Endothelial cell (in vitro differentiated cells): ENCODE data around the gene C16orf87. TPM values are rescaled to one million over a fixed set of nuclear protein-coding genes. Genes with fewer than 3 reads are reported as not detected.

ENCODE experiments used
- DNase-seq: peaks from one replicate; pipeline ENCODE4 v3.0.0; 2021; ENCODE audit warnings: low spot score
- H3K27ac Mint-ChIP-seq: one replicate; pipeline ENCODE4 v1.8.0; 2021; ENCODE audit warnings: mixed read lengths, inconsistent platforms; ENCODE audit not compliant: unreplicated experiment
- H3K27me3 Mint-ChIP-seq: one replicate; pipeline ENCODE4 v1.8.0; 2021; ENCODE audit warnings: mild to moderate bottlenecking, moderate library complexity, mixed read lengths, inconsistent platforms; ENCODE audit not compliant: unreplicated experiment
- H3K36me3 Mint-ChIP-seq: one replicate; pipeline ENCODE4 v1.8.0; 2021; ENCODE audit warnings: mild to moderate bottlenecking, low read depth, mixed read lengths, inconsistent platforms; ENCODE audit not compliant: unreplicated experiment
- H3K4me1 Mint-ChIP-seq: one replicate; pipeline ENCODE4 v1.8.0; 2021; ENCODE audit warnings: mild to moderate bottlenecking, mixed read lengths, inconsistent platforms; ENCODE audit not compliant: unreplicated experiment
- H3K4me3 Mint-ChIP-seq: one replicate; pipeline ENCODE4 v1.8.0; 2021; ENCODE audit warnings: mild to moderate bottlenecking, mixed read lengths, inconsistent platforms; ENCODE audit not compliant: unreplicated experiment
- H3K9me3 Mint-ChIP-seq: one replicate; pipeline ENCODE4 v1.8.0; 2021; ENCODE audit warnings: mixed read lengths, inconsistent platforms; ENCODE audit not compliant: unreplicated experiment
- CTCF ChIP-seq: fragments of 200-600 bp; sonication (generic); IDR thresholded peaks from one replicate; pipeline ENCODE4 v1.5.0; 2021; ENCODE audit warnings: antibody characterized with exemption; ENCODE audit not compliant: unreplicated experiment
- total RNA-seq: library from RNA; stranded (reverse); fragmentation: NEBNext Ultra II Directional; extraction: Animal tissue kit (Norgen Biotek cat#: 25700); gene quantifications from one replicate; pipeline ENCODE4 v1.2.1, GENCODE V29; 2021; ENCODE audit not compliant: unreplicated experiment

C16orf87 gene
- total RNA-seq, 1 donor from 2014 or later = 15.3 TPM

DNA sequence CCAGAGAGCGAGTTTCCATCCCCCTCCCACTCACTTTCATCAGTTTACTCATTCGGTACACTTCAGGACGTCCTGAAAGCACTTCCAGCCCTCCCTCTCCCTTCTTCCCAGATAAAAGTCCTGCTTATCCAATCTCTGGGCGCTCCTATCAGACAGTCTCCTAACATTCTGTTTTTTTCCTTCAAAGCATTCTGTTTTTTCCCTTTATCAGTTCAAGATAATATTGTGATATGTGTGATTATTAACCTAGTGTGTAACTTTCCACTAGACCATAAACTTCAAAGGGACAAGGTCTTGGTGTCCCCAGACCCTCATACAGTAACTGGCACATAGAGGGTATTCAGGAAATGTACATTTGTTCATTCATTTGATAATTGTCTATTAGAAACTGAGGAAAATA lies 24.4 kb upstream of the C16orf87 start:
- Mint-ChIP-seq H3K27me3 (peaks cover 1% of the 10 kb centered on the region), H3K4me3 (no peak overlapping the region), H3K9me3 (no peaks in the 10 kb centered on the region), H3K36me3 (no peaks in the 10 kb centered on the region), H3K27ac (no peak overlapping the region), H3K4me1 (no peaks in the 10 kb centered on the region)
- TF ChIP-seq CTCF = no peak
- DNase-seq = no peak

DNA sequence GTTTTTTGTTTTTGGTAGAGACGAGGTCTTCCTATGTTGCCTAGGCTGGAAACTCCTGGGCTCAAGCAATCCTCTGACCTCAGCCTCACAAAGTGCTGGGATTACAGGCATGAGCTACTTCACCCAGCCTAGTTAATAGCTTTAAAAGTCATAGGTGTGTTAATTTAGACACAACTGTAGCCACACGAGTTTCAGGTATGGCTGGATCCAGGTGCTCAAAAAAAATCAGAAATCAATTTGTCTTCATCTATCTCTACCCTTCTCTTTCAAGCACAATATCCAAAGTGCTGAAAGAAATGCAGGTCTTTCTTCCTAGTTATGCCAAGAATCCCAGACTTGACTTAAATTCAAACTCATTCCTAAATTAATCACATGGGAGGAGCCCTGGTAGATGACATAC lies 23.9 kb upstream of the C16orf87 start:
- TF ChIP-seq CTCF = no peak
- H3K27me3 Mint-ChIP-seq = peaks cover 1% of the 10 kb centered on the region
- no peak for DNase-seq
- no peaks in the 10 kb centered on the region for H3K4me1 Mint-ChIP-seq
- no peaks in the 10 kb centered on the region for H3K36me3 Mint-ChIP-seq
- H3K27ac Mint-ChIP-seq = no peak overlapping the region
- H3K4me3 Mint-ChIP-seq = no peak overlapping the region
- H3K9me3 Mint-ChIP-seq = no peaks in the 10 kb centered on the region

DNA sequence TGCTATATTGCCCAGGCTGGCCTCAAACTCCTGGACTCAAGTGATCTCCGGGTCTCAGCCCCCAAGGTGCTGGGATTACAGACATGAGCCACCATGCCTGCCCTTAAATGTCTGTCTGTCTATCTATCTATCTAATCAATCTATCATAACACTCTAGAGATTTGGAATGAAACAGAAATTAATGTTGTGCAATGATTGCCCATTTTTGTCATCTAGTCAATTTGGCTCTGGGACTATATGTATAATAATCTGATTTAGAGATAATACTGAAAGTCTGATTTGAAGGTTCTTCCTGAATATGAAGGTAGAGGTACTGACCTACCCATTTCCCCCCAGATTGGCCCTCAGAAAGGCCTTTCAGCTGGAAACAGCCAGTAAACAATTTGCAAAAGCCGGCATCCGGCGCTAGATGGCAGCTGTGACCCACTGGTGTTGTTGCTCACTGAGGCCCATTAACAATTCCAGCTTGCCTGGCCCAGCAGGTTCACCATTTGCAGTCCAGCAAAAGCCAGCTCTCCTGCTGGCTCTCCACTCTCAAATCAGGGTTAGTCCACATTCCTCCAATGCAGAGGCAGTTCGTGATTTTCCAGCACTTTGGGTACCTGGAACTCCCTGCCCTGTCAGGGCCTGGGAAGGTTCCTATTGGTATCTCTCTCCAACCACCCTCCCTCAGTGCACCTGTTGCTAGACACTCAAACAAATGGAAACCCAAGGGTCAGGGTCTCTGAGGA lies 22.9 kb upstream of the C16orf87 start:
- peaks cover 1% of the 10 kb centered on the region for H3K27me3 Mint-ChIP-seq
- H3K27ac Mint-ChIP-seq = no peak overlapping the region
- H3K9me3 Mint-ChIP-seq = no peaks in the 10 kb centered on the region
- H3K36me3 Mint-ChIP-seq = no peaks in the 10 kb centered on the region
- H3K4me1 Mint-ChIP-seq = no peaks in the 10 kb centered on the region
- peak; percentile 20 for TF ChIP-seq CTCF
- DNase-seq = peak; percentile 78
- no peak overlapping the region for H3K4me3 Mint-ChIP-seq

DNA sequence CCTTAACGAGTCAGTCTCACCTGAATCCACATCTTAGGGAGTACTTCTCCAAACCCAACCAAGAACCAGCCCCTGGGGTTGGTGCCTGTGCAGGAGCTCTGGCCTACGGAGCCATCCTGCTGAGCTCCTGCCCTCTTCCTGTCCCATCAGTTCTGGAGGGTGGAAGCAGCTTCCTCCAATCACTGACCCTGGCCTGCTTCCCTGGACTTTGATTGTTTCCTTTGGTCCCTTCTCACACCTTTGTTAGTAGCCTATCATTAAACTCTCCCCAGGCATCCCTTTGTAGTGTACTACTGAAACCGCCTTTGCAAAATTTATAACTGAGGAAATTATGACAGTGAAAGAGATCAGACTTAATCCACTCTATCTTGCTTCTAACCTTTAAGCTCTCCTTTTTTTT lies 21.1 kb upstream of the C16orf87 start:
- Mint-ChIP-seq H3K4me3 (no peak overlapping the region), H3K27me3 (peaks cover 1% of the 10 kb centered on the region), H3K36me3 (no peaks in the 10 kb centered on the region), H3K27ac (no peak overlapping the region), H3K4me1 (no peaks in the 10 kb centered on the region), H3K9me3 (no peaks in the 10 kb centered on the region)
- TF ChIP-seq CTCF = no peak
- no peak for DNase-seq
